Fibroblast of lung (primary cell): ENCODE data around the gene RAB34. TPM values are rescaled to one million over a fixed set of nuclear protein-coding genes. Genes with fewer than 3 reads are reported as not detected.
"Not testable (repeated sequence)": the region's sequence is repeated elsewhere in the genome, so short reads cannot be mapped to it uniquely, and the experiment has no call there.

Source experiments
- DNase-seq, 2 donors: peaks; one replicate each; pipeline versions ENCODE4 v3.0.0 to v3.0.0-alpha.2; 2010; ENCODE audit warnings: low read depth in 2 of 2
- H2AFZ ChIP-seq: 2 replicates; pipeline ENCODE4 v1.5.1; 2012; ENCODE audit warnings: low read length, control low read depth, inconsistent platforms
- H3K27ac ChIP-seq: 2 replicates; pipeline ENCODE4 v1.5.1; 2011; ENCODE audit warnings: low read length, control low read depth; ENCODE audit not compliant: insufficient read depth
- H3K27me3 ChIP-seq: 2 replicates; pipeline ENCODE4 v1.5.1; 2011; ENCODE audit warnings: mild to moderate bottlenecking, low read length; ENCODE audit not compliant: control insufficient read depth, insufficient read depth
- H3K36me3 ChIP-seq: 2 replicates; pipeline ENCODE4 v1.5.1; 2011; ENCODE audit warnings: low read length; ENCODE audit not compliant: control insufficient read depth, insufficient read depth
- H3K4me1 ChIP-seq: 2 replicates; pipeline ENCODE4 v1.5.1; 2011; ENCODE audit warnings: low read length; ENCODE audit not compliant: control insufficient read depth, insufficient read depth; ENCODE audit errors: extremely low read depth
- H3K4me2 ChIP-seq: 2 replicates; pipeline ENCODE4 v1.5.1; 2011; ENCODE audit warnings: low read length, control low read depth; ENCODE audit not compliant: insufficient read depth; ENCODE audit errors: extremely low read depth
- H3K4me3 ChIP-seq, 4 experiments: fragments of 200-600 bp in 1 of 4; sonication (generic) in 1 of 4; replicated peaks in 1 of 4; 2 replicates each; pipeline ENCODE4 v1.5.1; 2011 to 2016; ENCODE audit warnings: low read length in 4 of 4, low read depth in 3 of 4, mild to moderate bottlenecking in 3 of 4, control low read depth in 2 of 4, inconsistent platforms in 1 of 4, mixed read lengths in 1 of 4; ENCODE audit not compliant: insufficient read depth in 1 of 4; ENCODE audit errors: control extremely low read depth in 1 of 4
- H3K79me2 ChIP-seq: 2 replicates; pipeline ENCODE4 v1.5.1; 2012; ENCODE audit warnings: mild to moderate bottlenecking, low read length, inconsistent platforms; ENCODE audit not compliant: control insufficient read depth, insufficient read depth
- H3K9ac ChIP-seq: 2 replicates; pipeline ENCODE4 v1.5.1; 2011; ENCODE audit warnings: mild to moderate bottlenecking, low read length, control low read depth; ENCODE audit not compliant: insufficient read depth
- H3K9me3 ChIP-seq: 2 replicates; pipeline ENCODE4 v1.5.1; 2012; ENCODE audit warnings: low read depth, low read length; ENCODE audit not compliant: control insufficient read depth, insufficient read depth
- H4K20me1 ChIP-seq: 2 replicates; pipeline ENCODE4 v1.5.1; 2011; ENCODE audit warnings: low read length; ENCODE audit not compliant: control insufficient read depth, insufficient read depth; ENCODE audit errors: extremely low read depth
- CTCF ChIP-seq, 2 donors: IDR thresholded peaks in 1 of 2; conservative IDR thresholded peaks in 1 of 2; 1 replicate in 1 of 2; 2 replicates in 1 of 2; pipeline ENCODE4 v1.5.1; 2011 to 2012; ENCODE audit warnings: low read length in 2 of 2, control low read depth in 1 of 2, inconsistent platforms in 1 of 2, low read depth in 1 of 2, mild to moderate bottlenecking in 1 of 2
- EZH2 ChIP-seq: IDR thresholded peaks from 2 replicates; pipeline ENCODE4 v1.5.1; 2012; ENCODE audit warnings: low read length, control low read depth, mild to moderate bottlenecking; ENCODE audit errors: missing control alignments
- polyA plus RNA-seq, 2 donors: library from polyadenylated mRNA; depleted of rRNA in 1 of 2; stranded (reverse) in 1 of 2; unstranded in 1 of 2; fragments of >200 nt; gene quantifications; 2 replicates each; pipeline ENCODE4 v1.2.1, GENCODE V29; 2011 to 2012; ENCODE audit warnings: missing spikeins in 1 of 2
- total RNA-seq: library from RNA; depleted of rRNA; stranded (reverse); fragments of >200 nt; gene quantifications from 2 replicates; pipeline ENCODE4 v1.2.1, GENCODE V29; 2014

The RAB34 gene
- total and polyA plus RNA-seq, 2 donors (not counting 1 experiment from before 2014, with no cell fraction given), result 174 to 287 TPM

- no peak for TF ChIP-seq CTCF (conservative IDR thresholded peaks at IDR 0.05 in 1 of 2, IDR thresholded peaks at IDR 0.05 in 1 of 2; ENCODE audit: low read depth in 1 of 2, low read length in 2 of 2)
- TF ChIP-seq EZH2, result no peak
- no peaks in the 10 kb centered on the region for H3K4me1 ChIP-seq
- no peaks in the 10 kb centered on the region for H3K9me3 ChIP-seq
- no peak overlapping the region for H3K9ac ChIP-seq
- H3K4me2 ChIP-seq, result no peak overlapping the region
- no peak overlapping the region for H3K27ac ChIP-seq
- H4K20me1 ChIP-seq, result no peaks in the 10 kb centered on the region
- no peaks in the 10 kb centered on the region for H3K36me3 ChIP-seq
- no peaks in the 10 kb centered on the region for H3K79me2 ChIP-seq
- H3K27me3 ChIP-seq, result no peaks in the 10 kb centered on the region
- H3K4me3 ChIP-seq, result no peak overlapping the region
- DNase-seq, result no peak
- H2AFZ ChIP-seq, result no peak overlapping the region
These were observed 21.2 kb upstream of the RAB34 start for GRCh38 chr17:28738680-28739384.

- TF ChIP-seq EZH2 (no peak), CTCF (conservative IDR thresholded peaks at IDR 0.05 in 1 of 2, IDR thresholded peaks at IDR 0.05 in 1 of 2; ENCODE audit: low read depth in 1 of 2, low read length in 2 of 2) (no peak)
- no peaks in the 10 kb centered on the region for H3K9me3 ChIP-seq
- no peaks in the 10 kb centered on the region for H4K20me1 ChIP-seq
- H3K9ac ChIP-seq, result no peak overlapping the region
- H3K36me3 ChIP-seq, result no peaks in the 10 kb centered on the region
- DNase-seq, result no peak
- H3K4me1 ChIP-seq, result no peaks in the 10 kb centered on the region
- no peaks in the 10 kb centered on the region for H3K27me3 ChIP-seq
- no peak overlapping the region for H3K27ac ChIP-seq
- H3K4me3 ChIP-seq, result no peak overlapping the region
- H3K79me2 ChIP-seq, result no peaks in the 10 kb centered on the region
- H3K4me2 ChIP-seq, result no peak overlapping the region
- no peak overlapping the region for H2AFZ ChIP-seq
These were observed 20.4 kb upstream of the RAB34 start for GRCh38 chr17:28737770-28738679.

- H3K9me3 ChIP-seq, result no peaks in the 10 kb centered on the region
- H3K4me2 ChIP-seq, result no peak overlapping the region
- no peak for TF ChIP-seq CTCF (conservative IDR thresholded peaks at IDR 0.05 in 1 of 2, IDR thresholded peaks at IDR 0.05 in 1 of 2; ENCODE audit: low read depth in 1 of 2, low read length in 2 of 2)
- no peak for TF ChIP-seq EZH2
- no peak for DNase-seq
- H3K4me3 ChIP-seq, result no peak overlapping the region
- no peak overlapping the region for H3K9ac ChIP-seq
- H3K27ac ChIP-seq, result no peak overlapping the region
- no peak overlapping the region for H2AFZ ChIP-seq
- no peaks in the 10 kb centered on the region for H3K79me2 ChIP-seq
- H3K36me3 ChIP-seq, result no peaks in the 10 kb centered on the region
- no peaks in the 10 kb centered on the region for H3K27me3 ChIP-seq
- H3K4me1 ChIP-seq, result no peaks in the 10 kb centered on the region
- H4K20me1 ChIP-seq, result no peaks in the 10 kb centered on the region
These were observed 19.6 kb upstream of the RAB34 start for GRCh38 chr17:28737316-28737715.

- H3K4me3 ChIP-seq, H3K4me2 ChIP-seq, H3K9me3 ChIP-seq, H4K20me1 ChIP-seq, H3K79me2 ChIP-seq, H3K36me3 ChIP-seq, H3K27ac ChIP-seq, H3K4me1 ChIP-seq, H3K9ac ChIP-seq, H3K27me3 ChIP-seq, DNase-seq, H2AFZ ChIP-seq: not testable (repeated sequence)
These were observed 18.5 kb upstream of the RAB34 start for GRCh38 chr17:28735913-28736769.
